Neutrophil (primary cell): ENCODE results near the gene CACNA1C.

ENCODE experiments used
- H3K27ac ChIP-seq: fragments of 200-600 bp; sonication (generic); 2 replicates; pipeline ENCODE4 v1.5.1; 2016; ENCODE audit warnings: mild to moderate bottlenecking, moderate library complexity
- H3K27me3 ChIP-seq: fragments of 200-600 bp; sonication (generic); 2 replicates; pipeline ENCODE4 v1.6.0; 2016; ENCODE audit warnings: mild to moderate bottlenecking
- H3K36me3 ChIP-seq: fragments of 200-600 bp; sonication (generic); 2 replicates; pipeline ENCODE4 v1.5.1; 2017
- H3K4me1 ChIP-seq, 2 experiments: fragments of 200-600 bp in 1 of 2; sonication (generic) in 1 of 2; 1 replicate in 1 of 2; 2 replicates in 1 of 2; pipeline versions ENCODE4 v1.5.1 to v1.6.1; 2013 to 2016; ENCODE audit warnings: low read depth in 1 of 2, low read length in 1 of 2, mild to moderate bottlenecking in 1 of 2, moderate library complexity in 1 of 2; ENCODE audit not compliant: control insufficient read depth in 1 of 2, insufficient read depth in 1 of 2
- H3K4me3 ChIP-seq, 2 experiments: fragments of 200-600 bp in 1 of 2; sonication (generic) in 1 of 2; 1 replicate in 1 of 2; 2 replicates in 1 of 2; pipeline ENCODE4 v1.5.1; 2013 to 2016; ENCODE audit warnings: low read depth in 1 of 2, low read length in 1 of 2, mild to moderate bottlenecking in 1 of 2, moderate library complexity in 1 of 2
- H3K9me3 ChIP-seq: fragments of 200-600 bp; sonication (generic); 2 replicates; pipeline ENCODE4 v1.5.1; 2016
- TF ChIP-seq, protein P1 (sequence below): fragments of 200-600 bp; sonication (generic); IDR thresholded peaks from 2 replicates; pipeline ENCODE4 v1.5.1; 2016; ENCODE audit warnings: antibody characterized with exemption

CACNA1C gene

DNA sequence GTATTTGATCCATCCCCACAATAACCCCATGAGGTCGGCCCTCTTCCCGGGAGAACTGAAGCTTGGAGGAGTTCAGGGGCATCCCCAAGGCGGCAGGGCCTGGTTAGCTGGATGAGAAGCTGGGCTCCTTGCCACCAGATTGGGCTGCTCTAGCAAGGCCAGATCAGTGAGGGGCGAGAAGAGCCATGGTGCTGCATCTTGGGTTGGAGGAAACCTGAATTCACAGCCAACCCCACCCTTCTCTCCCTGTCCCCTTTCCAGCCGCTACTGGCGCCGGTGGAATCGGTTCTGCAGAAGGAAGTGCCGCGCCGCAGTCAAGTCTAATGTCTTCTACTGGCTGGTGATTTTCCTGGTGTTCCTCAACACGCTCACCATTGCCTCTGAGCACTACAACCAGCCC, 513.4 kb downstream of the CACNA1C start:
- H3K9me3 ChIP-seq = no peaks in the 10 kb centered on the region
- peaks cover 5 to 8% of the 10 kb centered on the region in 2 experiments for H3K4me1 ChIP-seq
- no peak overlapping the region for H3K4me3 ChIP-seq
- TF ChIP-seq, protein P1, sequence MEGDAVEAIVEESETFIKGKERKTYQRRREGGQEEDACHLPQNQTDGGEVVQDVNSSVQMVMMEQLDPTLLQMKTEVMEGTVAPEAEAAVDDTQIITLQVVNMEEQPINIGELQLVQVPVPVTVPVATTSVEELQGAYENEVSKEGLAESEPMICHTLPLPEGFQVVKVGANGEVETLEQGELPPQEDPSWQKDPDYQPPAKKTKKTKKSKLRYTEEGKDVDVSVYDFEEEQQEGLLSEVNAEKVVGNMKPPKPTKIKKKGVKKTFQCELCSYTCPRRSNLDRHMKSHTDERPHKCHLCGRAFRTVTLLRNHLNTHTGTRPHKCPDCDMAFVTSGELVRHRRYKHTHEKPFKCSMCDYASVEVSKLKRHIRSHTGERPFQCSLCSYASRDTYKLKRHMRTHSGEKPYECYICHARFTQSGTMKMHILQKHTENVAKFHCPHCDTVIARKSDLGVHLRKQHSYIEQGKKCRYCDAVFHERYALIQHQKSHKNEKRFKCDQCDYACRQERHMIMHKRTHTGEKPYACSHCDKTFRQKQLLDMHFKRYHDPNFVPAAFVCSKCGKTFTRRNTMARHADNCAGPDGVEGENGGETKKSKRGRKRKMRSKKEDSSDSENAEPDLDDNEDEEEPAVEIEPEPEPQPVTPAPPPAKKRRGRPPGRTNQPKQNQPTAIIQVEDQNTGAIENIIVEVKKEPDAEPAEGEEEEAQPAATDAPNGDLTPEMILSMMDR = no peak
- H3K36me3 ChIP-seq = no peaks in the 10 kb centered on the region
- H3K27ac ChIP-seq = no peak overlapping the region
- no peaks in the 10 kb centered on the region for H3K27me3 ChIP-seq

DNA sequence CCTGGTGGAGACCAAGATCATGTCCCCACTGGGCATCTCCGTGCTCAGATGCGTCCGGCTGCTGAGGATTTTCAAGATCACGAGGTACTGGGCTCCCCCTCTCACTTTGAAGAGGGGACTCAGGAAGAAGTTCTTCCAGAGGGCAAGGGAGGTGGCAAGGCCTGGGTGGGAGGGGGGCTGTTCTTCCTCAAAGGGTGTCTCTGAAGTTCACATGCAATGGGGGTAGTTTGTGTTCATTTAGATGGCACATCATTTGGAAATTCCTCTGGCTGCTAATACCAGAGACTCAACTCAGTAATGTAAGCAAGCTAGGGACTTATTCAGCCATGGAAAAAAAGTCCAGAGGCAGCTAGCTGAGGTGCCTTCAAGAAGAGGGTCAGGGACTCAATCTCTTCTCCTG, 514.9 kb downstream of the CACNA1C start:
- Histone ChIP-seq H3K36me3 (no peaks in the 10 kb centered on the region), H3K27me3 (no peaks in the 10 kb centered on the region), H3K27ac (no peak overlapping the region), H3K4me3 (no peak overlapping the region), H3K4me1 (no peaks in the 10 kb centered on the region), H3K9me3 (no peaks in the 10 kb centered on the region)
- TF ChIP-seq, protein P1 = no peak

DNA sequence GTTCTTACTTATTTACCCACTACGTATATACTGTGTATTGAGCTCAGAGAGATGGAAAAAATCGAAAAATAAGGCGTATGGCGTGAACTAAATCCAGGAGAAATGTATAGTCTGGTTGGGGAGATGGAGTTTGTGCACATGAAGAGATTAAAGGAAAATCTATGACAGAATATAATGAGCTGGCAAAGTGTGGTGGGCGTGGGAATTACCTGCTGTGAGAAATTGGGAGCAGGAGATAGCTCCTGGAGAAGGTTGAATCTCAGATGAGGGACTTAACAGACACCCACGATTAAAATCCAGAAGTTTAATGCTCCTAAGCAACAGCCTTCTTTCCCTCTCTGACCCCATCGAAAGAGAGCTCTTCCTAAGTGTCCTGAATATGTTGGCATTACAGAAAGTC, 517.8 kb downstream of the CACNA1C start:
- Histone ChIP-seq H3K27ac (no peak overlapping the region), H3K9me3 (no peaks in the 10 kb centered on the region), H3K4me1 (no peaks in the 10 kb centered on the region), H3K4me3 (no peak overlapping the region), H3K36me3 (no peaks in the 10 kb centered on the region), H3K27me3 (no peaks in the 10 kb centered on the region)
- TF ChIP-seq, protein P1 = no peak

DNA sequence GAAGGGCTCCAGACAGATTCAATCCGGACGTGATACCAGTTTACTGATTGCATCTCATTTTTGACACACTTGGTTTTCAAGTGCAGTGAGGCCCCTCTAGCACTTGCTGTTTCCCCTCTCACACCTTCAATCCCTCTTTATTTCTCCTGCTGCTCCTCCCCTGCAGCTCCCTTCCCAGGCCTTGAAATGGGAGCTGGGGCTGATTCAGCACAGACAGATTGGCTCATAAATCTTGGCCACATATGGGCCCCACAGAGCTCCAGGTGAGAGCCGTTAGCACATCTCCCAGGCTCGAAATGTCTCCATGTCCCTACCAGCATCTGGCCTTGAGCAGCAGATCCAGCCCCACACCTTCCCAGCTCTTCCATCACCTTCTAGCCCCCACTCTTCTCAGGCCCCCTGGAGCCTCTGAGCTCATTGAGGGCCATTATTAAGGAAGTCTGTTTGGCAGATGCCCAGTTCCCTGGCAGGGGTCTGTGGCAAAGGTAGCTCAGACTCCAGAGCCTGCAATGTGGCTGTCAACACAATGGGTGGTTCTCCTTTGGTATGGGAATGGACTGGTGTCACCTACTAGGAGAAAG, 521.7 kb downstream of the CACNA1C start:
- no peaks in the 10 kb centered on the region for H3K4me1 ChIP-seq
- no peaks in the 10 kb centered on the region for H3K9me3 ChIP-seq
- H3K36me3 ChIP-seq = no peaks in the 10 kb centered on the region
- H3K27me3 ChIP-seq = no peaks in the 10 kb centered on the region
- H3K27ac ChIP-seq = no peak overlapping the region
- no peak overlapping the region for H3K4me3 ChIP-seq
- TF ChIP-seq, protein P1 = no peak

DNA sequence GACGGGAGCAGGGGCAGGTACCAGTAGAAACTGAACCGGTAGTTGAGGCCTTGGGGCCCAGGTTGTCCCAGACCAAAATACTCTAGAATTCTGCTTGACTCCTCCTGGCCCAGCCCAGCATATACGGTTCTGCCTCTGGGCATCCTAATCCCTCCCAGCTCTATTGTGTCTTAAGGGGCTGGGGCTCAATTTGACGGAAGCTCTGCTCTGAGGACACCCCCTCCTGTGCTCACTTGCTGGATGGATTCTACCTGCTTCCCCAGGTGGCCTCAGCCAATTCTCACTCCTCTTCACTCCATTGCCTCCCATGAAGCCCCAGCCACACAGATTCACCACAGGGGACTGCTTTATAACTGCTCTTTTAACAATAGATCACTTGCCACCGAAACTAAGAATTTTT, 522.5 kb downstream of the CACNA1C start:
- H3K27ac ChIP-seq = no peak overlapping the region
- no peaks in the 10 kb centered on the region for H3K27me3 ChIP-seq
- no peaks in the 10 kb centered on the region for H3K36me3 ChIP-seq
- H3K9me3 ChIP-seq = no peaks in the 10 kb centered on the region
- TF ChIP-seq, protein P1 = no peak
- H3K4me3 ChIP-seq = no peak overlapping the region
- no peaks in the 10 kb centered on the region for H3K4me1 ChIP-seq

DNA sequence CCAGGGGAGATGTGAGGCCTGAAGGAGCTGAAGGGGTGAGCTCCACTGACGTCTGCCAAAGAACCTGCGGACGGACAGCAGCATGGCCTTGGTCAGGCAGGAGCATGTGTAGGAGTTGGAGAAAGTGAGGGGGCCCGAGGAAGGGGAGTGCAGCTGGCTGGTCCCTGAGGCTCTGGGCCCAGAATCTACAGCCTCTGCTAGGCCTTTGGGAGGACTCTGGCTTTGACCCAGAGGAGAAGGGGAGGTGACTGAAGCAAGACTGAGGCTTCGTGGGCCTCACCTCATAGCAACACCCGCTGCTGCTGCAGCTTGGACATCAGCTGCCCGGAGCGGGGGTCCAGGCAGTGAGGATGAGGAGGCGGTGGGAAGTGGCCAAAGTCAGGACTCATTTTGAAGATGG, 525.4 kb downstream of the CACNA1C start:
- Histone ChIP-seq H3K4me3 (no peak overlapping the region), H3K36me3 (no peaks in the 10 kb centered on the region), H3K27ac (no peak overlapping the region), H3K4me1 (peaks cover 0 to 4% of the 10 kb centered on the region in 2 experiments), H3K27me3 (peaks cover 20% of the 10 kb centered on the region), H3K9me3 (no peaks in the 10 kb centered on the region)
- TF ChIP-seq, protein P1 = no peak
